ENCODE data around the gene COL18A1.

Gene COL18A1

GRCh38 chr21:45417256-45417950 lies 12.4 kb downstream of the COL18A1 start:
- TF ChIP-seq BACH2 (CRISPR knock-in tag; IDR thresholded peaks at IDR 0.05; ENCODE audit: borderline replicate concordance) (no peak), CSRNP3 (CRISPR knock-in tag; IDR thresholded peaks at IDR 0.05) (no peak), RARB (CRISPR knock-in tag; IDR thresholded peaks at IDR 0.05) (no peak), ISL1 (CRISPR knock-in tag; IDR thresholded peaks at IDR 0.05) (no peak), ESRRG (CRISPR knock-in tag; IDR thresholded peaks at IDR 0.05) (no peak), ZNF565 (CRISPR knock-in tag; conservative IDR thresholded peaks at IDR 0.05; ENCODE audit: low read depth) (no peak), TCF4 (CRISPR knock-in tag; IDR thresholded peaks at IDR 0.05; ENCODE audit: borderline replicate concordance) (no peak), ZNF70 (CRISPR knock-in tag; IDR thresholded peaks at IDR 0.05) (no peak), CSDC2 (CRISPR knock-in tag; IDR thresholded peaks at IDR 0.05) (no peak), ZFP3 (CRISPR knock-in tag; IDR thresholded peaks at IDR 0.05) (no peak), ZNF8 (CRISPR knock-in tag; IDR thresholded peaks at IDR 0.05) (no peak), GLIS3 (CRISPR knock-in tag; IDR thresholded peaks at IDR 0.05) (no peak), TOX (CRISPR knock-in tag; IDR thresholded peaks at IDR 0.05; ENCODE audit: borderline replicate concordance) (no peak)
- ATAC-seq = no peak

GRCh38 chr21:45417951-45418300 lies 13.0 kb downstream of the COL18A1 start:
- no peak for TF ChIP-seq ZNF8 (CRISPR knock-in tag; IDR thresholded peaks at IDR 0.05)
- no peak for TF ChIP-seq ZC3H10 (CRISPR knock-in tag; IDR thresholded peaks at IDR 0.05)
- TF ChIP-seq TSHZ2 (CRISPR knock-in tag; IDR thresholded peaks at IDR 0.05) = no peak
- TF ChIP-seq ESRRG (CRISPR knock-in tag; IDR thresholded peaks at IDR 0.05) = no peak
- TF ChIP-seq ZFP30 (CRISPR knock-in tag; IDR thresholded peaks at IDR 0.05) = no peak
- TF ChIP-seq OSR1 (CRISPR knock-in tag; IDR thresholded peaks at IDR 0.05) = no peak
- TF ChIP-seq BACH2 (CRISPR knock-in tag; IDR thresholded peaks at IDR 0.05; ENCODE audit: borderline replicate concordance) = no peak
- ATAC-seq = no peak

- no peak for TF ChIP-seq ZC3H10 (CRISPR knock-in tag; IDR thresholded peaks at IDR 0.05)
- TF ChIP-seq TOX (CRISPR knock-in tag; IDR thresholded peaks at IDR 0.05; ENCODE audit: borderline replicate concordance) = no peak
- no peak for TF ChIP-seq PATZ1 (CRISPR knock-in tag; IDR thresholded peaks at IDR 0.05; ENCODE audit: borderline replicate concordance)
Measured at GRCh38 chr21:45418301-45419071, 13.5 kb downstream of the COL18A1 start.

GRCh38 chr21:45419162-45419561 lies 14.2 kb downstream of the COL18A1 start:
- ATAC-seq = no peak
- TF ChIP-seq ZC3H10 (CRISPR knock-in tag; IDR thresholded peaks at IDR 0.05) (no peak), ESRRG (CRISPR knock-in tag; IDR thresholded peaks at IDR 0.05) (no peak), BACH2 (CRISPR knock-in tag; IDR thresholded peaks at IDR 0.05; ENCODE audit: borderline replicate concordance) (no peak), SNAI2 (CRISPR knock-in tag; IDR thresholded peaks at IDR 0.05) (no peak)

More at GRCh38 chr21:45418301-45419071, 13.5 kb downstream of the COL18A1 start:
- no peak for ATAC-seq
